ENCODE results near the gene PSMD7. TPM values are rescaled to one million over a fixed set of nuclear protein-coding genes. Genes with fewer than 3 reads are reported as not detected.
"Not testable (repeated sequence)": the region's sequence is repeated elsewhere in the genome, so short reads cannot be mapped to it uniquely, and the experiment has no call there.

PSMD7 gene
- total and polyA plus RNA-seq, 4 experiments from 2014 or later: 67.0 to 142 (median 89.9) TPM

- POLR2A ChIA-PET (ENCODE audit: partially characterized antibody): no interaction called here
- Mint-ChIP-seq H3K36me3 (peaks cover 2 to 6% of the 10 kb centered on the region in 2 donors), H3K27ac (no peak overlapping the region), H3K4me1 (peaks cover 0 to 2% (median 0%) of the 10 kb centered on the region in 4 donors), H3K4me3 (no peak overlapping the region), H3K27me3 (no peaks in the 10 kb centered on the region), H3K9me3 (no peaks in the 10 kb centered on the region)
- no peak overlapping the region for H3K4me3 ChIP-seq (ENCODE audit: low read length in 2 of 2)
- CTCF ChIA-PET (ENCODE audit: partially characterized antibody): no interaction called here
- no peaks in the 10 kb centered on the region for H3K9me3 ChIP-seq (ENCODE audit: control insufficient read depth in 1 of 2, low read length in 2 of 2)
- DNase-seq: no peak
- no peaks in the 10 kb centered on the region for H3K4me1 ChIP-seq (ENCODE audit: insufficient read depth, low read length)
- peaks cover 2% of the 10 kb centered on the region for H3K36me3 ChIP-seq (ENCODE audit: insufficient read depth, low read length)
- no peaks in the 10 kb centered on the region for H3K27me3 ChIP-seq (ENCODE audit: insufficient read depth, low read length)
- intact Hi-C loops (cut with micrococcal nuclease): no loop called here
- no peak overlapping the region for H3K27ac ChIP-seq (ENCODE audit: low read depth, low read length)
Observed at GRCh38 chr16:74320707-74321106, 24.1 kb downstream of the PSMD7 start.

DNA sequence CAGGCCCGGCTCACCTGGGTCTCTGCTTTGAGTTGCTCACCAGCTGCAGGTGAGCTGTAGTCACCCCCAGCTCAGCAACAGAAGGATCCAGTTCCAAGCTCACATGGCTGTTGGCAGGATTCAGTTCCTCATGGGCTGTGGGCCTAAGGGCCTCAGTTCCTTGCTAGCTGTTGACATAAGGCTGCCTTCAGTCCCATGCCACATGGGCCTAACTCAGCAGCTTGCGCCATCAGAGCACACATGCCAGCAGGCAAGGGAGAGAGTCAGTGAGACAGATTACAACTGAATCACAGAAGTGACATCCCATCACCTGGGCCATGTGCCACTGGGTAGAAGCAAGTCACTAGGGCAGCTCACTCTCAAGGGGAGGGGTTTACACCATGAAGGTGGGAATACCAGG lies 24.7 kb downstream of the PSMD7 start:
- H3K4me3 Mint-ChIP-seq: no peak overlapping the region
- H3K36me3 Mint-ChIP-seq: peaks cover 6 to 13% of the 10 kb centered on the region in 2 donors
- H3K27me3 Mint-ChIP-seq: no peaks in the 10 kb centered on the region

GRCh38 chr16:74322301-74322710 lies 25.7 kb downstream of the PSMD7 start:
- Histone ChIP-seq H3K4me3 (ENCODE audit: low read length in 2 of 2) (no peak overlapping the region), H3K36me3 (ENCODE audit: insufficient read depth, low read length) (peaks cover 5% of the 10 kb centered on the region), H3K27me3 (ENCODE audit: insufficient read depth, low read length) (no peaks in the 10 kb centered on the region), H3K27ac (ENCODE audit: low read depth, low read length) (no peak overlapping the region), H3K9me3 (ENCODE audit: control insufficient read depth in 1 of 2, low read length in 2 of 2) (no peaks in the 10 kb centered on the region), H3K4me1 (ENCODE audit: insufficient read depth, low read length) (no peaks in the 10 kb centered on the region)
- no peak overlapping the region for H3K27ac Mint-ChIP-seq
- no peaks in the 10 kb centered on the region for H3K27me3 Mint-ChIP-seq
- POLR2A ChIA-PET (ENCODE audit: partially characterized antibody): no interaction called here
- H3K4me1 Mint-ChIP-seq: peaks cover 0 to 2% (median 0%) of the 10 kb centered on the region in 4 donors
- H3K36me3 Mint-ChIP-seq: peaks cover 13 to 20% of the 10 kb centered on the region in 2 donors
- DNase-seq: no peak
- intact Hi-C loops (cut with micrococcal nuclease): no loop called here
- CTCF ChIA-PET (ENCODE audit: partially characterized antibody): interaction anchor here (0.6 kb wide), 1 partner anchor 1196 kb away, joined by 3 read pairs; no protein-coding TSS in a partner anchor
- H3K4me3 Mint-ChIP-seq: no peak overlapping the region
- no peaks in the 10 kb centered on the region for H3K9me3 Mint-ChIP-seq

More for the DNA sequence above, 24.7 kb downstream of the PSMD7 start:
- H3K4me1 Mint-ChIP-seq: peaks cover 0 to 2% (median 0%) of the 10 kb centered on the region in 4 donors
- no peaks in the 10 kb centered on the region for H3K9me3 Mint-ChIP-seq
- peaks cover 5% of the 10 kb centered on the region for H3K36me3 ChIP-seq (ENCODE audit: insufficient read depth, low read length)
- H3K4me3 ChIP-seq (ENCODE audit: low read length in 2 of 2): no peak overlapping the region
- POLR2A ChIA-PET (ENCODE audit: partially characterized antibody): no interaction called here
- H3K27me3 ChIP-seq (ENCODE audit: insufficient read depth, low read length): no peaks in the 10 kb centered on the region
- CTCF ChIA-PET (ENCODE audit: partially characterized antibody): interaction anchor here (0.6 kb wide), 1 partner anchor 1196 kb away, joined by 3 read pairs; no protein-coding TSS in a partner anchor
- H3K27ac ChIP-seq (ENCODE audit: low read depth, low read length): no peak overlapping the region
- no peaks in the 10 kb centered on the region for H3K9me3 ChIP-seq (ENCODE audit: control insufficient read depth in 1 of 2, low read length in 2 of 2)
- H3K4me1 ChIP-seq (ENCODE audit: insufficient read depth, low read length): no peaks in the 10 kb centered on the region
- DNase-seq: no peak
- intact Hi-C loops (cut with micrococcal nuclease): no loop called here
- H3K27ac Mint-ChIP-seq: no peak overlapping the region

- CTCF ChIA-PET (ENCODE audit: partially characterized antibody): interaction anchor here (0.9 to 1.2 kb wide), 4 partner anchors 8 to 106 kb away, joined by 3 read pairs; no protein-coding TSS in a partner anchor
- H3K27ac ChIP-seq (ENCODE audit: low read depth, low read length); H3K36me3 ChIP-seq (ENCODE audit: insufficient read depth, low read length); H3K4me3 Mint-ChIP-seq; H3K4me1 Mint-ChIP-seq; H3K27ac Mint-ChIP-seq; H3K27me3 Mint-ChIP-seq; H3K4me1 ChIP-seq (ENCODE audit: insufficient read depth, low read length); H3K9me3 ChIP-seq (ENCODE audit: control insufficient read depth in 1 of 2, low read length in 2 of 2); intact Hi-C loops (cut with micrococcal nuclease); POLR2A ChIA-PET (ENCODE audit: partially characterized antibody); H3K4me3 ChIP-seq (ENCODE audit: low read length in 2 of 2); H3K27me3 ChIP-seq (ENCODE audit: insufficient read depth, low read length); H3K9me3 Mint-ChIP-seq; DNase-seq: not testable (repeated sequence)
- H3K36me3 Mint-ChIP-seq: peaks cover 13 to 30% of the 10 kb centered on the region in 2 donors
Observed at GRCh38 chr16:74324777-74325176, 28.2 kb downstream of the PSMD7 start.

DNA sequence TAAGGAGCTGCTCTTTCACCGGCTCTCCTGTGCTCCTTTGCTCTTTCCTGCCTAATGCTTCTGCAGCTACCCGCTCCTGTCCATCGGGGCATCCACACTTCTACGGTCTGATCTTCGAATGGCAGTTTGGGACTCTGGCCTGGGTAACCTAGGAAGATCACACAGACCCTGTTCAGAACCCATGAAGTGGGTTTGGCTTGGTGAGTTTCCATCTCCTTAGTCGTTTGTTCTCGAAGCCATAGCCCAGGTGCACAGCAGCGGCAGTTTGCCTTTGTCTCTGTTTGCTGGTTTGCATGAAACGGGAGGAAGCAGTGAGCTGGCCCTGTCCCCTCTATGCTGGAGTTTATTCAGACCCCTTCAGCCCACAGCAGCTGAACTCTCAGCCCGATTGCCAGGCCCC lies 29.0 kb downstream of the PSMD7 start:
- ChIA-PET CTCF (ENCODE audit: partially characterized antibody) (interaction anchor here (0.9 to 1.2 kb wide), 4 partner anchors 9 to 105 kb away, joined by 3 to 5 read pairs (median 3); no protein-coding TSS in a partner anchor), POLR2A (ENCODE audit: partially characterized antibody) (no interaction called here)
- Histone ChIP-seq H3K4me3 (ENCODE audit: low read length in 2 of 2) (no peak overlapping the region), H3K27ac (ENCODE audit: low read depth, low read length) (no peak overlapping the region), H3K27me3 (ENCODE audit: insufficient read depth, low read length) (no peaks in the 10 kb centered on the region), H3K36me3 (ENCODE audit: insufficient read depth, low read length) (peaks cover 5% of the 10 kb centered on the region), H3K9me3 (ENCODE audit: control insufficient read depth in 1 of 2, low read length in 2 of 2) (no peaks in the 10 kb centered on the region), H3K4me1 (ENCODE audit: insufficient read depth, low read length) (no peaks in the 10 kb centered on the region)
- H3K27me3 Mint-ChIP-seq: no peaks in the 10 kb centered on the region
- DNase-seq: no peak
- H3K9me3 Mint-ChIP-seq: no peaks in the 10 kb centered on the region
- no peak overlapping the region for H3K4me3 Mint-ChIP-seq
- peak overlapping the region in 3 of 7 donors; percentile 11 to 63 (median 38) for H3K27ac Mint-ChIP-seq
- peaks cover 17 to 32% of the 10 kb centered on the region in 2 donors for H3K36me3 Mint-ChIP-seq
- no peaks in the 10 kb centered on the region for H3K4me1 Mint-ChIP-seq
- intact Hi-C loops (cut with micrococcal nuclease): no loop called here

DNA sequence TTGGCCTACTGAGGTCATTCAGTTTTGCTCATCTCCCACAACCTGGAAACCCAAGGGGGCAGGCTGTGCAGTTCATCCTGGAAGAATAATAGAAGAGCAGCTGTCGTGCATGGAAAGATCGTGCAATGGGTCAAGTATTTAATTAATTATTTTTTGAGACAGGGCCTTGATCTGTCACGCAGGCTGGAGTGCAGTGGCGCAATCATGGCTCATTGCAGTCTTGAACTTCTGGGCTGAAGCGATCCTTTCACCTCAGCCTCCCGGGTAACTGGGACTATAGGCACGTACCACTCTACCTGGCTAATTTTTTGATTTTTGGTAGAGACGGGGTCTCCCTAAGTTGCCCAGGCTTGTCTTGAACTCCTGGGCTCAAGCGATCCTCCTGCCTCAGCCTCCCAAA lies 31.7 kb downstream of the PSMD7 start:
- H3K4me3 ChIP-seq (ENCODE audit: low read length in 2 of 2); H3K9me3 ChIP-seq (ENCODE audit: control insufficient read depth in 1 of 2, low read length in 2 of 2); H3K27ac ChIP-seq (ENCODE audit: low read depth, low read length); DNase-seq; H3K27me3 ChIP-seq (ENCODE audit: insufficient read depth, low read length); H3K27ac Mint-ChIP-seq; H3K4me1 Mint-ChIP-seq; H3K9me3 Mint-ChIP-seq; H3K4me1 ChIP-seq (ENCODE audit: insufficient read depth, low read length); H3K36me3 ChIP-seq (ENCODE audit: insufficient read depth, low read length); POLR2A ChIA-PET (ENCODE audit: partially characterized antibody); H3K27me3 Mint-ChIP-seq; intact Hi-C loops (cut with micrococcal nuclease); H3K4me3 Mint-ChIP-seq: not testable (repeated sequence)
- peaks cover 27 to 50% of the 10 kb centered on the region in 2 donors for H3K36me3 Mint-ChIP-seq
- CTCF ChIA-PET (ENCODE audit: partially characterized antibody): interaction anchor here (1.3 kb wide), 1 partner anchor 18 kb away, joined by 4 read pairs; no protein-coding TSS in a partner anchor

DNA sequence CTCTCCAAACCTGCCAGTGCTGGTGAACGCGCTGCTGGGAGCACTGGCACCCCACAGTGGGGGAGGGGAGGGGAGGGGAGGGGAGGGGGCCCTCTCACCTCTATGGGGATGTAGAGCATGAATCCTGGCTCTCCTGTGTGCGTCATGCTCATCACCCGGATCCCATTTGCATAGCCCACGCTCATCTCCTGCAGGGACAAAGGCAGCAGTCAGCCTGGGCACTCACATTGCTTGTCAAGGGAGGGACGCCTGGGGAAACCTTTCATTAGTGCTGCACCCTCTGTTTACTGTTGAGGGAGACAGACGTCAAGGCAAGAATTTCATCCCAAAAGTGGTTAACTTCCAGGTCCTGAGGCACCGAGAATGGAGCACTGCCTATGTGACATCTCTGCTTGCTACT lies 35.9 kb downstream of the PSMD7 start:
- H3K27ac ChIP-seq (ENCODE audit: low read depth, low read length); POLR2A ChIA-PET (ENCODE audit: partially characterized antibody); intact Hi-C loops (cut with micrococcal nuclease); H3K4me3 Mint-ChIP-seq; H3K27me3 ChIP-seq (ENCODE audit: insufficient read depth, low read length); H3K4me1 ChIP-seq (ENCODE audit: insufficient read depth, low read length); H3K36me3 ChIP-seq (ENCODE audit: insufficient read depth, low read length); H3K4me3 ChIP-seq (ENCODE audit: low read length in 2 of 2); CTCF ChIA-PET (ENCODE audit: partially characterized antibody); H3K27ac Mint-ChIP-seq; H3K9me3 Mint-ChIP-seq; DNase-seq; H3K4me1 Mint-ChIP-seq; H3K9me3 ChIP-seq (ENCODE audit: control insufficient read depth in 1 of 2, low read length in 2 of 2); H3K27me3 Mint-ChIP-seq: not testable (repeated sequence)
- peaks cover 23 to 42% of the 10 kb centered on the region in 2 donors for H3K36me3 Mint-ChIP-seq

- H3K4me1 ChIP-seq (ENCODE audit: insufficient read depth, low read length): not testable (repeated sequence)
- H3K36me3 Mint-ChIP-seq: peaks cover 19 to 35% of the 10 kb centered on the region in 2 donors
Observed at GRCh38 chr16:74337506-74337905, 40.9 kb downstream of the PSMD7 start.

More at GRCh38 chr16:74337506-74337905, 40.9 kb downstream of the PSMD7 start:
- intact Hi-C loops (cut with micrococcal nuclease); H3K27me3 Mint-ChIP-seq; CTCF ChIA-PET (ENCODE audit: partially characterized antibody); H3K4me1 Mint-ChIP-seq; H3K4me3 Mint-ChIP-seq; H3K27me3 ChIP-seq (ENCODE audit: insufficient read depth, low read length); H3K9me3 Mint-ChIP-seq; POLR2A ChIA-PET (ENCODE audit: partially characterized antibody); H3K36me3 ChIP-seq (ENCODE audit: insufficient read depth, low read length); DNase-seq; H3K4me3 ChIP-seq (ENCODE audit: low read length in 2 of 2); H3K27ac ChIP-seq (ENCODE audit: low read depth, low read length); H3K9me3 ChIP-seq (ENCODE audit: control insufficient read depth in 1 of 2, low read length in 2 of 2): not testable (repeated sequence)
- peak overlapping the region in 2 of 7 donors; percentile 12 to 29 for H3K27ac Mint-ChIP-seq
